Renal cortex interstitium (tissue), 11 donors: ENCODE data around the gene BBS12. TPM values are rescaled to one million over a fixed set of nuclear protein-coding genes. Genes with fewer than 3 reads are reported as not detected.

Experiments
- DNase-seq, 11 donors: peaks; one replicate each; pipeline ENCODE4 v3.0.0-alpha.2; 2013; ENCODE audit warnings: low read depth in 9 of 11, low spot score in 4 of 11; ENCODE audit errors: extremely low read depth in 1 of 11
- polyA plus RNA-seq, 3 donors: library from polyadenylated mRNA; unstranded; fragments of 120-200 nt; gene quantifications; one replicate each; pipeline ENCODE4 v1.2.1, GENCODE V29; 2013; ENCODE audit not compliant: insufficient read length in 3 of 3

The BBS12 gene
- polyA plus RNA-seq, 3 donors = 13.3 to 17.0 (median 15.8) TPM

DNA sequence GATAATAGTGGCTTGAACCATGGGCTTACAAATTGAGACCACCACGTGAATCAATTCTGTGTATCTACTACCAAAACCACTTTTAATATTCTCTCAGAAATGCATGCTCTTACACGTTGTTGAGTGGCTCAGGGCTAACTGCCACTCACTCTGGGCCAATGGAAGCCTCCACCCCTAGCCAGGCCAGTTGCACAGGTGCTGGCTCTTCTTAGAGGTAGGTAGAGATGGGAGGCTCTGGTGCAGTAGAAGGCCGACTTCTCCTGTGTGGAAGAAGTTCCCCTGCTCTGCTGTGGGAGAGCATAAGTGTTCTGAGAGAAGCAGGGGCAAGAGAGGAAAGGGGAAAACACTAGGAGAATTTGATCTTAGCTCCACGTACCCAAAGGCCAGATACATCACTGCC is 25.0 kb upstream of the BBS12 start:
- no peak for DNase-seq

DNA sequence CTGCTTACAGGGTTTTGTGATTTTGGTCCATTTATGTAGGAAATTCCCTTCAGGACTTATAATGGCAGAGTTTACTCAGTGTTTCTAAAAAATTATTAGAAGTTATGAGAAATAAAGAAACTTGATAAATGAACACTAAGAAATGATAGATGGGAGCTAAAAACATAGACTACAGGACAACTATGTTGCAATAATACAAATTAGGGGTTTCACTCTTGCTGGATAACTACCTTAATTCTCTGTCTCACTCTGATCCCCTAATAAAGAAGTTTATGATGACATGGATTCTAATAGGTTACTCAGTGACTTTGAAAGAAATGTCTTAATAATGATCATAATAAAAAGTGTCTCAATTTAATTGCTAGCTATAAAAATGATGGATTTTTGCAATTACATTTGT is 23.3 kb upstream of the BBS12 start:
- no peak for DNase-seq

DNA sequence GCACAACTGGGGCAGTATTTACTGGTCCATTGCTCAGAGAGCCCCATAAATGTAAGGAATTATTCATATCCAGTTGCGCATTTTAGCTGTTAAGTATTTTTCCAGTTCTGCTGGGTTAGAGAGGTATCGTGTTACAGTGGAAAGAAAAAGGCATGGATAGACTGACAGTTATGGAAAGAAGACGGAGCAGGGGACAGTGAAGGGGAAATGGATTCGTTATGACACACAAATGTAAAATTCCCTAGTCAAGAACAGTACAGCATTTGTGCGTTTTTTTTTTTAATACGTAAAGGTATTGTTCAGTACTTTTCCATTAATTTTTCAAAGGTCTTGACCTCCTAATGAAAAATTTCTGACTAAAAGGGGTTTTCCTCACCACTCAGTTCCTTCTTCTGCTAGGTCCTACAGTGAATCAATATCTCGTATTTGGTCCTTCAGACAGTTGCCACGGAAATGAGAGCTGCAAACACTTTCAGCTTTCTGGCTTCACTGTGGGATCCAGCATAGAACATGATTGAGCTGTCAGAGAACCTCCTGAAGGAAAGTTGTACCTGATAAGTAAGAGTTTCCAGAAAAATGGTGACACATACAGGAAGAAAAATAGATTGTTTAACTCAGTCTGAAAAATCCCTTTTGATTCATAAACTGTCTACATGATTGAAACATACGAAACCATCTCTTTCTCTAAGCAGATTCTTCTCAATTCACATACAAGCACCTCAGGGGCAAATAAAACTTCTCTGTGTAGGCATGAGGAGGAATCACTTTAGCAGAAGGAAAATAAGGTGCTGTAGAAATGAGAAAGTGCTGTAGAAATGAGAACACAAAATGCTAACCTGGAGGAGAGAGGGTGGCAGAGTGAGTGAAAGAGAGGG is 21.8 kb upstream of the BBS12 start:
- no peak for DNase-seq

DNA sequence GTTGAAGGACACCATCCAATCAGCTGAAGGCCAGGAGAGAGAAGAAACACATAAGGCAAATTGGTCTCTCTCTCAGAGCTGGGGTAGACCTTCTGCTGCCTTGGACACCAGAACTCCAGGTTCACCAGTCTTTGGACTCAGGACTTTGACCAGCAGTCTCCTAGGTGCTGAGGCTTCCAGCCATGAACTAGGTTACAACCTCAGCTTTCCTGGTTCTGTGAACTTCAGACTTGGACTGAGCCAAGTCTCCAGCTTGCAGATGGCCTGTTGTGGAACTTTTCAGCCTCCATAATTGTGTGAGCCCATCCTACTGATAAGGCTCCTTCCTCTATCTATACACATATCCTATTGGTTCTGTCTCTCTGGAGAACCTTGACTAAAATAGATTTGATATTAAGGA is 20.6 kb upstream of the BBS12 start:
- no peak for DNase-seq

DNA sequence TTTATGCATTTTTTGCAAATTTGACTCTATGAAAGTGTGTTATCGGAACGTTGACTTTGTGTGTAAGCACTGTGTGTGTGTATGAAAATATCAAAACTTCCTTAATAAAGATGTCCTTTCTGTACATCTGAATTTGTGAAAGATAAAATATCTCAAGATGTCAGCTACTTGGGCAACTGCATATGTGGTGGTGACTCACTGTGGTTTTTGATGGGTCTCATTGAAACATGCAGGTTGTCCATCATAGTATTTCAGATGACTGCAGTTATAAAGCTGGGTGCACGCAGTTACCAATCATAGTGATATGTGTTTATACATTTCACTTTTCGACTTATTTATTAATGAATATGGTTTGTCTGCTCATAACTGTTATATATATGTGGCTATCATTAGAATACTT is 19.7 kb upstream of the BBS12 start:
- DNase-seq = no peak

DNA sequence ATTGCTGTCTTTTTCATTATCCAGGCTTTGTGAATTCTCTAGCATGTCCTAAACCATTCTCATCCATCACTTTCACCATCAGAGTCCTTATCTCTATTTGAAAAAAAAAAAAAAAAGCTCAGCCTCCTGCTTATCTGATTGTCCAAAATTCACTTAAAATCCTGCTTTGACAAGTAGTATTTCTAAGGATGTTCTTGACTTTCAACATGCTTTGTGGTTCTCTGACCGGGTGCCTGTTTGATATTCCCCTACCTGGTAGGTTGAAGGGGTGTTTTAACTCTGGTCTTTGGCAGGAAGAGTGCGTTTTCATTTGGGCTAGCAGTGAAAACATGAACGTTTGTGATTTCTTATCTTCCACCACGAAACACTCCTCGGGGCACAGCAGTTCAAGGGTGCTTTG is 17.3 kb upstream of the BBS12 start:
- DNase-seq = no peak

DNA sequence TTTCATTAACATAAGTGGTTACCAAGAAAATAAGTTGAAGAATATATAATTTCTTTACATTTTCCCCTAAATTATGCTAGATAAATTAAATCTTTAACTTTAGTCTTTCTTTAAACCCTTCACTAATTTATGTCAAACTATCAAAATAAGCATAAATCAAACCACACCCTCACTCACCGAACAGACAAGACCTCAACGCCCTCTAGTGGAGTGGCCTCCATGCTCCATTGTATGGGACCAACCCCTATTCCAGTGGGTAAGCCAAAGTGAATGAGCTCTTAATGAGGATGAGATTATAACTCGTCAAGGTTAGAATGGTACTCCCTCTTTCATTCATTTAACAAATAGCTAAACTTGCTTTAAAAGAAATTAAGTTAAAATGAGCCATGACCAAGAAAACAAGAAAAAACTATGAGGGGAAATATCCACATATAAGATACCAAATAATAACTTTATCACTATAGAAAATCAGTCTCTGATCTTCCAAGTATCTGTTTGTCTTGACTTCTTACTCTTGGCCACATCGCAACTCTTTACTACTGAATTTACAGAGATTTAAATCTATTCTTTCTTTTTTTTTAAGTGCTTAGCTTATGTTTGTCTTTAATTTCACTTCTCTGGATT is 15.6 kb upstream of the BBS12 start:
- DNase-seq = no peak

DNA sequence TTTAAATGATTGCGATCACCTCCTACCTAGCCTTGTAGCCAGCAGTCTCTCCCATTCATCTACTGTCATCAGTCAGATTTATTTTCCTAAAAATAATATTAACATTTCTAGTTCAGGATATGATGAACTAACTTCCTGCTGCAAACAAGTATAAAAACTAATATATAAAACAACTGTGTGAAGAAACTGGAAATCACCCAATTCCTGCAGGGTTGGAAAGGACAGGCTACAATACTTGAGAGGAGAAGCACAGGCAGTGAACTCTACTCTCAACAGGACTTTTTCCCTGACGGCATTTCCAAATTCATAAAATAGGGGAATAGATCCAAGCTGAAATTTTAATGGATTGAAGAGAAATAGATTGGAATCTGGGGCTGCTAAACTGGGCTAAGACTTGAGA is 14.2 kb upstream of the BBS12 start:
- no peak for DNase-seq

DNA sequence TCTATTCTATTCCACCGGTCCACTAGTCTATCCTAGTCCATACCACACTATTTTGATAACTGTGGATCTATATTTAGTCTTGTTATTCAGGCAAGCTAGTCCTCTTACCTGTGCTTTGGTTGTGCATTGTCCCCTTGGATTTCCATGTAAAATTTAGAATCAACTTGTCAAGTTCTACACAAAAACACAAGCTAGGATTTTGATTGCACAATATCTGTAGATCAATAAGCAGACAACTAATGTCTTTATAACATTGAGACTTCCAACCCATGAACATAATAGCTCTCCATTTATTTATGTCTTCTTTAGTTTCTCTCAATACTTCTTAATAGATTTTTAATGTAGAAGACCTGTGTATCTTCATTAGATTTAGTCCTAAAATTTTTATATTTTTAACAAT is 10.2 kb upstream of the BBS12 start:
- DNase-seq = no peak

DNA sequence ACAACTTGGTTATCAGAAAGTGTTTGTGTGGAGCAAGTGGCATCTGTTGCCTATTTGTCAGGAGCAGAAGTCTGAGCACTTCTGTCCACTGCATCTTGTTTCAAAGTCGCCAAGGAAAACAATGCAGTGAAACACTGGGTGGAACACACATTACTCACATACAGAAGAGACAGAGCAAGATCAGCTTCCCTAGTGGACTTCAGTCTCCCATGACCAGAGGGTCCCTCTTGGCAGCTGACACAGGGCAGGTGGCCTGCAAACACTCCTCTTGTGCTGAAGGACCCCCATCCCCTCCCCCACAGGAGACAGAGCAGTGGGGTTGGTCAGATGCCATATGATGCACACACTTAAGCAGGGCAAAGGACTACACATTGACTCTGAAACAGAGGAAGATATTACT is 3.6 kb upstream of the BBS12 start:
- no peak for DNase-seq

DNA sequence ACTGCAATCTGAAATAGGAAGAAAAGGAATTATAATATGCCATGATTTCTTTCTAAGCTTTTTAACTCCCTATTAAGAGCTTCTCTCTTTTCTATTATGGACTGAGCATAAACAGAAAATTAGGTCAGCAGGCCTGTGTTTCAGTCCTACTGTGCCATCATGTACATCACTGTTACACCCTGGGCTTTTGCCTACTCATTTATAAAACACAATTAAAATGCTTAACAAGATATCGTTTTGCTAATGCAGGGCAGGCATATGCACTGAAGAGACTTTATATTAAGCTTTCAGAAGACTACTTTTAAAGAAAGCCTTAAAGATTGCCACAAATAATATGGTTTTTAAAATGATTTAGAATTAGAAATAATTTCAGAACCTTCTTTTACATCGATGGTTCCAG is 828 bp upstream of the BBS12 start:
- DNase-seq = no peak

DNA sequence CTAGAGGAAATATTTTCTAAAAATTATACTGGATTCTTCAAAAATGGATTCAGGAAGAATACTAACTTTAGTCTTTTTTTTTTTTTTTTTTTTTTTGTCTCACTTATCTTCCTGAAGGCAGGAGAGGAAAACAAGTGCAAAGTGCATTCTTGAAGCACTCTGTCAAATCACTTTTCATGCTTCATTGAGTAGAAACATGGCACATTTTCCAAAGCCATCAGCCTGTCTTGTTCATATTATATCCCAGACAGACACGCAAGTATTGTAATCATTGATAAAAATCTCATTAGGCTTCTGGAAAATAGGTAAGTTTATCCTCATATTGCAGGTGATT is 1.2 kb downstream of the BBS12 start:
- DNase-seq = no peak

DNA sequence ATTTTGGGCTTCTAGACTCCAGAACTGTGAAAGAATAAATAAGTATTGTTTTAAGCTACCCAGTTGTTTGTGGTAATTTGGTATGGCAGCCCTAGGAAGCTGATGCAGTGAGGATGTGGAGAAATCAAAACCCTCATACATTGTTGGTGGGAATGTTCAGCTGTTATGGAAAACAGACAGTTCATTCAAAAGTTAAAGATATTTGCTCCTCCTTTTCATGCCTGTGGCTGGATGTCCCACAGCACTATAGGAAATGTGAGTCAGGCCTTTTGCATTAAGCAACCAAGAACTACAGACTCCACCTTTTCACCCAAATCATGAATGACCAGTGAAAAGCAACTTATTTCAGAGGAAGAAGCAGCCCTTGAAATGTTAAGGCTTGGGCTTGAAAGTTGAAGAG is 6.7 kb downstream of the BBS12 start:
- DNase-seq = no peak

DNA sequence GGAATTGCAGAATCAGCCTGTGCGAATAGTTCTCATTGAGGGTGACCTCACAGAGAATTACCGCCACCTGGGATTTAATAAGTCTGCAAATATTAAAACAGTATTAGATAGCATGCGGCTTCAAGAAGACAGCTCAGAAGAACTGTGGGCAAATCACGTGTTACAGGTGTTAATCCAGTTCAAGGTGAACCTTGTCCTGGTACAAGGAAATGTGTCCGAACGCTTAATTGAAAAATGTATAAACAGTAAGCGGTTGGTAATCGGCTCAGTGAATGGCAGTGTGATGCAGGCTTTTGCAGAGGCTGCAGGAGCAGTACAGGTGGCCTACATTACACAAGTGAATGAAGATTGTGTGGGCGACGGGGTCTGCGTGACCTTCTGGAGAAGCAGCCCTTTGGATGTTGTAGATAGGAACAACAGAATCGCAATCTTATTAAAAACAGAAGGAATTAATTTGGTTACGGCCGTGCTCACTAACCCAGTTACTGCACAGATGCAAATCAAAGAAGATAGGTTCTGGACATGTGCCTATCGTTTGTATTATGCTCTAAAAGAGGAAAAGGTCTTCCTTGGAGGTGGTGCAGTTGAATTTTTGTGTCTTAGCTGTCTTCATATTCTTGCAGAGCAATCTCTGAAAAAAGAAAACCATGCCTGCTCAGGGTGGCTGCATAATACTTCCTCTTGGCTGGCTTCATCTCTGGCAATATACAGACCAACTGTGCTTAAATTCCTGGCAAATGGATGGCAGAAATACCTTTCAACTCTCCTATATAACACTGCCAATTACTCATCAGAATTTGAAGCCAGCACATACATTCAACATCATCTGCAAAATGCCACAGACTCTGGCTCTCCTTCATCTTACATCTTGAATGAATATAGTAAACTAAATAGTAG is 10.7 kb downstream of the BBS12 start:
- DNase-seq = no peak

DNA sequence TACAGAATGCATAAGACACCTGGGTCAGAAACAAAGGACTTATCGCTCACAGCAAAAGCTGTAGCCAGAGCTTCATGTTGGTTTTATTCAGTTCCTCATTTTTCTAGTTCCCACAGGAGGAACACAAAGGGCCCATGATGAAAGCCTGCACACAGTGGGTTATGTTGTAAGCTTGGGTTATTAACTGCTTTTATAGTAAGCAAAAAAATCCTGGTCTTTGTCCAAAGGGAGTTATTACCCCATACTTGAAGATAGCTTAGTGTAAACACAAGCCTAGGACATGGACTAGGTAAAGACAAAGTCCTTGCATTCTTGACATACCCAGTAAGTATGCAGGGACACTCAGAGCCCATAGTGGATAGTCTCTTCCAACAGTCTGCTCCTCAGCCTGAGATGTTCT is 11.7 kb downstream of the BBS12 start:
- no peak for DNase-seq

DNA sequence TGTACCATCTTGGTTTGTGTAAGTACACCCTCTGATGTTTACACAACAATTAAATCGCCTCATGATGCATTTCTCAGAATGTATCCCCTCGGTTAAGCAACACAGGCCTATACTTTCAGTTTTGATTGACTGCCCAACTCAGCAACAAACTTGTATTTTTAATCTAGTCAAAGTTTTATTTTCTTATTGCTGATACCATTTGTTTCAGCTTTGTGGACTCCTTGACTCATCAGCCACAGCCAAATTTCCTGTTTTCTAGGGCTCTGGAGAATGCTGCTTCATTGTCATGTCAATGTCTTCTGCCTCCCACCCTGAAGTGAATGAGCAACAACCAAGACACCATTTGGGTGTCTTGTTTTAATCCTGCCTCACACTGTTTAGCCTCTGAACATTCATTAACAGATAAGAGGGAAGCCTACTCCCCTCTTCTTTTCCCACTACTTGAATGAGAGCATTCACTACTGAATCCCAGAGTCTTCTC is 14.0 kb downstream of the BBS12 start:
- no peak for DNase-seq

DNA sequence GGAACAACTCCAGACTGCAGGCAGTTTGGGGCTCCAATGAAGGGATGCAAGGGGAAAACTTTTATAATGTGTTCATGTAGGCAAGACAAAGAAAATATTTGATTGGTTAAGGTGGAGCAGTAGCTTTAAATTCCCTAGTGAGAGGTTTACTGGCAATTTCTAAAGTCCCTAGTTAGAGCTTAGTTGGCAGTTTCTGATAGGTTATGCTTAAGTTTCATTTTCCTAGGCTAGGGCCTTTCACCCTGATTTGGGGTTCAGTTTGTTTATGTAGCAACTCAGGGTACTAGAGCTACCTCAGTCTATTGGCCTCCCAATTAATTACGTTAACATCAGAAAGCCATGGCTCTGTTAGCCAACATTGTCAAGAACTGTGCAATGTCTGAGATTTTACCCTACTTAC is 14.6 kb downstream of the BBS12 start:
- no peak for DNase-seq

DNA sequence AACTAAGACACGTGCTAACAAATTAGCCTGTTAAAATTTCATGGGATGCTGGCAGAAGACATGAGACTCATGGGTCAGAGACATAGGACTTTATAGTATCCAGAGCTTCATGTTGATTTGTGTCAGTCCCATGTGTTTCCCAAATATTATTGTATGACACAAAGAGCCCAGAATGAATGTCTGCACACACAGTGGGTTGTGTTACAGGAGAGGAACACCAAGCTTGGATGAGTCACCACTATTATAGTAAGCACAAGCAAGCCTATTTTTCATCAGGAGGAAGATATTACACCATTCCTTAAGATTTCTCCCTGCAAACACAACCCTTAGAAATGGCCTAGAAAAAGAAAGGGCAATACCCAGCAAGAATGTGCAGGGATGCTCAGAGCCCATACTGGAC is 15.4 kb downstream of the BBS12 start:
- DNase-seq = no peak

DNA sequence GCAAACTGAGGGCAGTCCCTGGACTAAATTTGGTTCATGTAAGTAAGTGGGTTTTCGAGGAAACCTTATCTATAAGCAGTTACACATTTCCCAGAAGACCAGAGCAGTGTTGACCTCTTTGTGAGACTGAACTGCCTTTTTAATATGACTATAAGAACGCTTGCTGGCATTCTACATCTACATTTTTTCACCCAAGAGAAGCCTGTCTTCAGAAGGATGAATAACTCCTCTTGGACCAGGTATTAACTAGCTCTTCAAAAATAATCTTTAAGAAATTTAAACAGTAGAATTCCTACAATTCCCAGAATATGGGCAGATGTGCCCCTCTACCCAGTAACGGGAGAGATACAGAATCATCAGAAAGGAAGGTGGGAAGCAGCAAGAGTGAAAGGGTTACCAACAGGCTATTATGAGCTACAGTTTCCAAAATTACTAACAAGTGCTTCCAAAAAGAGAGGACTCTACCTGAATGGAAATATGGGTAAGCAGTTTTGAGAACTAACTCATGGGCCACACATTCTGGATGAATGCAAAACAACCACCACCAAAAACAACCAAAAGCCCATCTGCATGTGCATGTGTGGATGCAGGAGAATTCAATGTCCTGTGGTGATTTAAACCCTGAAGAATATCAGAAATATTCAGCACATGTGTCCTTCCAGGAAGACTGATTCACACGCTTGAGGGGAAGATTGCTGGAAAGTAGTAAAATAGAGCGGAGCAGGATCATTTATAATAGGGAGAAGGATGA is 17.4 kb downstream of the BBS12 start:
- no peak for DNase-seq
